HS-5 (cell line): ENCODE results near the gene DISC1.
"Not testable (repeated sequence)": the region's sequence is repeated elsewhere in the genome, so short reads cannot be mapped to it uniquely, and the experiment has no call there.

Experiments
- DNase-seq: peaks from one replicate; pipeline ENCODE4 v3.0.0-alpha.2; 2012; ENCODE audit warnings: low read depth

Gene DISC1

DNA sequence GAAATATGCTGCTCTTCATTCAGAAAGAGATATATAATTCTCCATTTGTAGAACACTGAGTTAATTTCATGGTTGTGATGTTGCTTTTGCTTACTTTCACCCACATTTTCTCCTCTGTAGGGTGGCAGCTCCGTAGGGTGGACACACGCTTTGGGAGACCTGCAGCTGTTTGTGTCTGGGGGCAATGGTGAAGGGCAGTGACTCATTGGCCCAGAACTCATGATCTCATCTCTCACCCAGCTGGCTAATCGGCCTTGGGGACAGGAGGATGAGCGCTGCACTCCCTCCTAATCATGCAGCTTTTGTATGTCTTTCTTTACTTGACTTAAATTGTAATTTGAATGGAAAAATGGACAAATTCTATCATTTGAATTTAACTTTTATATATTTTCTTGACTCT is 9.6 kb downstream of the DISC1 start:
- DNase-seq, result peak; percentile 53

- not testable (repeated sequence) for DNase-seq
Measured at GRCh38 chr1:231636922-231637321, 10.3 kb downstream of the DISC1 start.

DNA sequence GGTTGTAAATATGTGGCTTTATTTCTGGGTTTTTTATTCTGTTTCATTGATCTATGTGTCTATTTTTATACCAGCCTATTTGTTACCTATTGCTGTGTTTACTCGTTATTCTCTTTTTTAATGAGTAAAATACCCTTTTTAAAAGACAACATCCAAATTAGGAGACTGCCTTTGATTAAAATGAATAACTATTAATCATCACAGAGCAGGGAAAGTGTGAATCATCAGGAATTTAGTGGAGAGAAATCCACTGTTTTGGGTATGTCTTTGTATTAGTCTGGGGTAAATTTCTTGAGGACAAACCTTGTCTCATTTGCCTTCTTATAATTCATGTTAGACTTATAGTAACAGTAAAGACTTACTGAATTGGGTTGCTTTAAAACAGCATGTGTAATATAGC is 12.1 kb downstream of the DISC1 start:
- no peak for DNase-seq

- DNase-seq, result no peak
Measured at GRCh38 chr1:231639819-231640218, 13.2 kb downstream of the DISC1 start.

GRCh38 chr1:231641444-231641843 is 14.9 kb downstream of the DISC1 start:
- not testable (repeated sequence) for DNase-seq

DNA sequence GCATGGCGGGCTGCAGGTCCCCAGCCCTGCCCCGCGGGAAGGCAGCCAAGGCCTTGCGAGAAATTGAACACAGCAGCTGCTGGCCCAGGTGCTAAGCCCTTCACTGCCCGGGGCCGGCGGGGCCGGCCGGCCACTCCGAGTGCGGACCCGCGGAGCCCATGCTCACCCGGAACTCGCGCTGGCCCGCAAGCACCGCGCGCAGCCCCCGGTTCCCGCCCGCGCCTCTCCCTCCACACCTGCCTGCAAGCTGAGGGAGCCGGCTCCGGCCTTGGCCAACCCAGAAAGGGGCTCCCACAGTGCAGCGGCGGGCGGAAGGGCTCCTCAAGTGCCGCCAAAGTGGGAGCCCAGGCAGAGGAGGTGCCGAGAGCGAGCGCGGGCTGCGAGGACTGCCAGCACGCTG is 15.5 kb downstream of the DISC1 start:
- DNase-seq, result not testable (repeated sequence)

DNA sequence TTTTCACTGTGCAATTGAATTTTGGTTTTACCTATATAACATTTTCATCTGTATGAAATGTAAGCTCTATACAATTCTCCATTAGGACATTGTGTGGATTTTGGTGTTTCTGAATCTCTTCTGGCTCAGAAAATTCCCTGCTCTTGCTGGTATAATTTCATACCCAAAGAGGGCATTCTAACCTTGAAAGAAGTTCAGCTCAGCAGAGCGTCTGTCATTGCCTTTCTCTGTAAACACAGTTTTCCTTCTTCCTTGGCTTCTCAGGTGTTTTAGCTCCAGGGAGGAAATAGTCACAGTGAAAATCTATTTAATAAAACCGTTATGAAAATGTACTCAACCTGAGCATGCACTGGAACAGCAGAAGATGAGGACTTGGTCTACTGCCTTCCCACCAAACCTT is 16.0 kb downstream of the DISC1 start:
- no peak for DNase-seq

DNA sequence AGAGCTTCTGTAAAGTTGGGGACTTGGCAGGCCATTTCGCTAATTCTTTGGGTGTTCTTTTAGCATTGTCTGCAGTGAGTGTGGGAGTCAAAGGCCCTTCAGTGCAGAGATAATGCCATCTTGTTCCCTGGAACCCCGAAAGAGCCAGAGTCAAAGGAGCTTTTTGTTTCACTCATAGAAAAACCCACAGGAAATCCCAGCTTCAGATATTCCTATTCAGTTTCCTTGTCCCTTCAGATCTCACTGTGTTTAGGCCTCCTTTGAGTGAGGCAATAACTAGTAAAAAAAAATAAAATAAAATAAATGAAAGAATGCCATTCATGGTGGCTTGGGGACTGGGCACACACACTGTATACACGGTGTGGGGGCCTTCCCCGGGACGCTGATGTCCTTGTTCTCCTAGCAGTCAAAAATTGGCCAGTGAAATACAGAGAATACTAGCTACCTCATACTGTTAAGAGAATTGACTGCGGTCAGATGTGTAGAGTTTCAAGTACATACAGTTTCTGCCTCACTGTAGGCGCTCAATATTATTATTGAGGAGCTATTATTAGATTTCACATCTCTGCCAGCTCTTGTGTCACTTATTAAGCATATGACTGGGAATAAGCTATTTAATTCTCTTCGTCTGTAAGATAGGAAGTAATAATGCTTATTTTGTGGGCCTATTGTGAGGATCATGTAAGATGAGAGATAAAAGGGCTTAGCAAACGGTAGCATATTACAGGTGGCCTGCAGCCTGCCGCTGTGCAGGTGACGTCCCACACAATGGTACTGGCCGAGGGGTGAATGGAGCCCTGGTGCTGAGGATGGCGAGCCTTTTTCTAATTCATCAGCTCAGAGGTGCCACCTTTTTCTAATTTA is 16.7 kb downstream of the DISC1 start:
- DNase-seq, result no peak

GRCh38 chr1:231643935-231644237 is 17.3 kb downstream of the DISC1 start:
- no peak for DNase-seq

- DNase-seq, result not testable (repeated sequence)
Measured at GRCh38 chr1:231645634-231646033, 19.0 kb downstream of the DISC1 start.

GRCh38 chr1:231646165-231646564 is 19.6 kb downstream of the DISC1 start:
- DNase-seq, result not testable (repeated sequence)

DNA sequence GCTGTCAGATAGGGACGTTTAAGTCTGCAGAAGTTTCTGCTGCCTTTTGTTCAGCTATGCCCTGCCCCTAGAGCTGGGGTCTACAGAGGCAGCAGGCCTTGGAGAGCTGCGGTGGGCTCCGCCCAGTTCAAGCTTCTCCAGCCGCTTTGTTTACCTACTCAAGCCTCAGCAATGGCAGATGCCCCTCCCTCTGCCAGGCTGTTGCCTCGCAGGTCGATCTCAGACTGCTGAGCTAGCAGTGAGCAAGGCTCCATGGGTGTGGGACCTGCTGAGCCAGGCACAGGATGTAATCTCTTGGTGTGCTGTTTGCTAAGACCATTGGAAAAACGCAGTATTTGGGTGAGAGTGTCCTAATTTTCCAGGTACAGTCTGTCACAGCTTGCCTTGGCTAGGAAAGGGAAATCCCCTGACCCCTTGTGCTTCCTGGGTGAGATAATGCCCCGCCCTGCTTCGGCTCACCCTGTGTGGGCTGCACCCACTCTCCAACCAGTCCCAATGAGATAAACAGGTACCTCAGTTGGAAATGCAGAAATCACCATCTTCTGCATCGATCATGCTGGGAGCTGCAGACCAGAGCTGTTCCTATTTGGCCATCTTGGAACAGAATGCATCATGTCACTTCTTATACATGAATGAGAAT is 25.2 kb downstream of the DISC1 start:
- DNase-seq, result not testable (repeated sequence)

GRCh38 chr1:231653632-231654031 is 27.0 kb downstream of the DISC1 start:
- no peak for DNase-seq

GRCh38 chr1:231656741-231657140 is 30.2 kb downstream of the DISC1 start:
- no peak for DNase-seq

DNA sequence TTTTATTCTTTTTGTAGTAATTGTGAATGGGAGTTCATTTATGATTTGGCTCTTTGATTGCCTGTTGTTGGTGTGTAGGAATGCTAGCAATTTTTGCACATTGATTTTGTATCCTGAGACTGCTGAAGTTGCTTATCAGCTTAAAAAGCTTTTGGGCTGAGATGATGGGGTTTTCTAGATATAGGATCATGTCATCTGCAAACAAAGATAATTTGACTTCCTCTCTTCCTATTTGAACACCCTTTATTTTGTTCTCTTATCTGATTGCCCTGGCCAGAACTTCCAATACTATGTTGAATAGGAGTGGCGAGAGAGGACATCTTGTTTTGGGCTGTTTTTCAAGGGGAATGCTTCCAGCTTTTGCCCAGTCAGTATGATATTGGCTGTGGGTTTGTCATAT is 31.6 kb downstream of the DISC1 start:
- DNase-seq, result not testable (repeated sequence)

GRCh38 chr1:231660198-231660597 is 33.6 kb downstream of the DISC1 start:
- no peak for DNase-seq

GRCh38 chr1:231663211-231663792 is 36.7 kb downstream of the DISC1 start:
- DNase-seq, result peak; percentile 6

- DNase-seq, result no peak
Measured at GRCh38 chr1:231665101-231665500, 38.5 kb downstream of the DISC1 start.

DNA sequence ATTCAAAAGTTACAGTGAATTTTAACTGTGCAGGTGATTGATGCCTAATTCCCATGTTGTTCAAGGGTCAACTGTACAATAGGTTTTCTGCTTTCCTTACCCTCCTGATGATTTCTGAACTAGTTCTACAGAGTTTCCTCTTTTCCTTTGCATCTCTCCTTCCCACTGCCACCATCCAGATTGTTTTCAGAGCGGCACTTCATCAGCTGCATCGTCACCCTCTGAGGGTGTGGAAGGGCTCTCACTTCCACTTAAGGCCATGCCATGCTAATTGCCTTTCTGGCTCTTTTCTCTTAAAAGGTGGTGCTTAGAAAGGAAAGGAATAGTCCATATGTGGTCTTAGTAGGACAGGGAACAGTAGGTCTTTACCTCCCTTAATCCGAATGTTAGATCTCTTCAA is 39.1 kb downstream of the DISC1 start:
- no peak for DNase-seq

GRCh38 chr1:231666220-231666936 is 39.8 kb downstream of the DISC1 start:
- no peak for DNase-seq

DNA sequence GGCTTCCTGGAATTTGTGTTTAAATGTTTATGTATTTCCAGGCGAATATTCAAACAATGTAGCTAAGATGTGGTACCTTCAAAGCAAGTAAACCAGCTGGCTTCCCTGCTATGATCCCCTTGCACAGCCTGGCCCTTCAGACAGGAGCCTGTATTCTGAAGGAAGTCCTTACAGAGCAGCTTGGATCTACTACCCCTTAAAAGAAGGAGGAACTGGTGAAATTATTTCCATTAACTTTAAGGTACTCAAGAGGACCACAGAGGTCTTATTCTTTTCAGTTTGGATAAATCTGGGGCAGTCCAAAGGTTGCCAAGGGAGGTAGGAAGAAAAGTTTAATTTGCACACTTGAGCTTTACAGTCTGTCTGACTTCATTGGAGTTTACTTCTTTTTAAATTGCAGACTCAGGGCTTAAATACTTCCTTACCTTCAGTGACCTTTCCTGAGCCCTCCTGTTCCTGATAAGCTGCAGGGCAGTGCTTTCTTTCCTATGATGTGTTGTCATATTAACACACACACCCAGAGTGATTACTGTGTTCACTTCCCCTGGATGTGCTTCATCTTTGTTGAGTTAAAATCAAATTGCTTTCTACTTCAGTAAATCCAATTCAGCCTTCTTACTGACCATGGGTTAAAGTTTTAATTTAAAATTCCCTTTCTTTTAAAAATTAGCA is 40.5 kb downstream of the DISC1 start:
- DNase-seq, result no peak

- no peak for DNase-seq
Measured at GRCh38 chr1:231667896-231668506, 41.4 kb downstream of the DISC1 start.
